Measurements from ENCODE around the gene LGALS3. TPM values are rescaled to one million over a fixed set of nuclear protein-coding genes. Genes with fewer than 3 reads are reported as not detected.

LGALS3 gene
- total and polyA plus RNA-seq, 8 donors: 163 to 676 (median 270) TPM

DNA sequence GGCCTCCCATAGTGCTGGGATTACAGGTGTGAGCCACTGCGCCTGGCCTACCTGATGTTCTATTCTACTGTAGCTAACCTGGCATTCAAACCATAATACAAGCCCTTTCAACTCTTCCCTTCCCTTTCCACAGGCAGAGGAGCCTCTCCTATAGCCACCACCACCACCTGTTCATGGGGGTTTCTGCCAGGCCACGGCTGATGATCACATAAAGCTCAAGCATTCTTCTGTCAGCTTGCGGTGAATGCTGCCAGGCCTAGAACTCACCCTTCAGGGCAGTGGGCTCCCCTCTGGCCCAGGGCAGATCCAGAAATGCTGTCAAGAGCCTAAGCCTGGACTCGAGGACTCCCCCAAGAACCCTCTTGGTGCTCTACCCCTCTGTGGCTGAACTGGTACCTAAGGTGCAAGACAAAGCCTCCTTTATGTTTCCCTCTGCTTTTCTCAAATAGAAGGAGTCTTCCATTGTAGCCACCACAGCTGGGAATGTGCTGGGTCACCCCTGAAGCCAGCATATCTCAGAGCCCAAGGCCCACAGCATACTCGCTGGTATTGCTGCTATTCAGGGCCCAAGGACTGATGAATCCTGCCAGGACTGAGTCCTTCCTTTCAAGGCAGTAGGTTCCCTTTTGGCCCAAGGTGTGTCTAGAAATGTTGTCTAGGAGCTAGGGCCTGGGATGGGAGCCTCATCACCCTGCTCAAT, 65.8 kb downstream of the LGALS3 start:
- no peaks in the 10 kb centered on the region for H3K9me3 ChIP-seq
- no peak for DNase-seq

More for the DNA sequence above, 65.8 kb downstream of the LGALS3 start:
- Histone ChIP-seq H3K4me1 (peaks cover 0 to 15% (median 12%) of the 10 kb centered on the region in 4 donors), H3K27ac (no peak overlapping the region), H3K4me3 (no peak overlapping the region), H3K36me3 (no peaks in the 10 kb centered on the region), H3K27me3 (no peaks in the 10 kb centered on the region)
- intact Hi-C loops (cut with DNase I; ENCODE audit: low total_unique reads): no loop called here
- TF ChIP-seq, protein P1, sequence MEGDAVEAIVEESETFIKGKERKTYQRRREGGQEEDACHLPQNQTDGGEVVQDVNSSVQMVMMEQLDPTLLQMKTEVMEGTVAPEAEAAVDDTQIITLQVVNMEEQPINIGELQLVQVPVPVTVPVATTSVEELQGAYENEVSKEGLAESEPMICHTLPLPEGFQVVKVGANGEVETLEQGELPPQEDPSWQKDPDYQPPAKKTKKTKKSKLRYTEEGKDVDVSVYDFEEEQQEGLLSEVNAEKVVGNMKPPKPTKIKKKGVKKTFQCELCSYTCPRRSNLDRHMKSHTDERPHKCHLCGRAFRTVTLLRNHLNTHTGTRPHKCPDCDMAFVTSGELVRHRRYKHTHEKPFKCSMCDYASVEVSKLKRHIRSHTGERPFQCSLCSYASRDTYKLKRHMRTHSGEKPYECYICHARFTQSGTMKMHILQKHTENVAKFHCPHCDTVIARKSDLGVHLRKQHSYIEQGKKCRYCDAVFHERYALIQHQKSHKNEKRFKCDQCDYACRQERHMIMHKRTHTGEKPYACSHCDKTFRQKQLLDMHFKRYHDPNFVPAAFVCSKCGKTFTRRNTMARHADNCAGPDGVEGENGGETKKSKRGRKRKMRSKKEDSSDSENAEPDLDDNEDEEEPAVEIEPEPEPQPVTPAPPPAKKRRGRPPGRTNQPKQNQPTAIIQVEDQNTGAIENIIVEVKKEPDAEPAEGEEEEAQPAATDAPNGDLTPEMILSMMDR (IDR thresholded peaks at IDR 0.05): no peak
- TF ChIP-seq POLR2A (IDR thresholded peaks at IDR 0.05): no peak
- TF ChIP-seq POLR2AphosphoS5 (IDR thresholded peaks at IDR 0.05): no peak
- TF ChIP-seq EP300 (IDR thresholded peaks at IDR 0.05): no peak
- 88 to 97% (median 90%) methylated on average over 5 of the region's 5 CpGs for WGBS, 5 donors

Other genes starting within 250 kb of the LGALS3 start
- 10 to 100 TPM in 3 of 5 donors, 1 to 10 TPM in 1, under 1 TPM in 1; 0.58 to 52.1 (median 12.7) TPM for gene GCH1, start 226.4 kb upstream of the LGALS3 start, total RNA-seq
- 10 to 100 TPM in 2 of 3 donors, 1 to 10 TPM in 1; 8.0 to 10.5 (median 10.3) TPM for gene GCH1, start 226.4 kb upstream of the LGALS3 start, polyA plus RNA-seq
- 10 to 100 TPM in 1 of 5 donors, 1 to 10 TPM in 1, under 1 TPM in 2, not detected in 1; 0.29 to 15.6 (median 4.4) TPM for gene WDHD1, start 102.2 kb upstream of the LGALS3 start, total RNA-seq
- gene WDHD1, start 102.2 kb upstream of the LGALS3 start, polyA plus RNA-seq: 1 to 10 TPM in 2 of 3 donors, under 1 TPM in 1; 0.87 to 1.6 (median 1.2) TPM
- 10 to 100 TPM in 4 of 5 donors, 1 to 10 TPM in 1; 4.3 to 29.2 (median 18.1) TPM for gene SOCS4, start 102.0 kb upstream of the LGALS3 start, total RNA-seq
- gene SOCS4, start 102.0 kb upstream of the LGALS3 start, polyA plus RNA-seq: 1 to 10 TPM; 4.1 to 8.4 (median 7.1) TPM
- gene MAPK1IP1L, start 77.6 kb upstream of the LGALS3 start, total RNA-seq: 10 to 100 TPM in 4 of 5 donors, 1 to 10 TPM in 1; 7.0 to 53.1 (median 29.9) TPM
- gene MAPK1IP1L, start 77.6 kb upstream of the LGALS3 start, polyA plus RNA-seq: 10 to 100 TPM; 22.9 to 50.9 (median 27.2) TPM
- gene DLGAP5, start 62.3 kb downstream of the LGALS3 start, total RNA-seq: 1 to 10 TPM in 4 of 5 donors, under 1 TPM in 1; 0.45 to 7.7 (median 3.5) TPM
- gene DLGAP5, start 62.3 kb downstream of the LGALS3 start, polyA plus RNA-seq: 1 to 10 TPM in 2 of 3 donors, under 1 TPM in 1; 0.61 to 2.0 (median 2.0) TPM
- gene FBXO34, start 142.2 kb downstream of the LGALS3 start, total RNA-seq: 10 to 100 TPM; 18.7 to 55.0 (median 45.3) TPM
- 10 to 100 TPM in 1 of 3 donors, 1 to 10 TPM in 2; 6.7 to 13.0 (median 9.5) TPM for gene FBXO34, start 142.2 kb downstream of the LGALS3 start, polyA plus RNA-seq